GM23338 (cell line): ENCODE measurements around the gene CACNA2D1. TPM values are rescaled to one million over a fixed set of nuclear protein-coding genes. Genes with fewer than 3 reads are reported as not detected.

Source experiments
- ATAC-seq: fragments of 200-7000 bp; cut with Tn5 transposase; 3 replicates; pipeline ENCODE4 v1.9.1; 2020
- DNase-seq: peaks from one replicate; pipeline ENCODE4 v3.0.0-alpha.2; 2015; ENCODE audit warnings: low spot score
- H2AFZ ChIP-seq: fragments of 200-600 bp; sonication (generic); 2 replicates; pipeline ENCODE4 v1.8.0; 2016; ENCODE audit warnings: antibody characterized with exemption, mild to moderate bottlenecking, moderate library complexity
- H3F3A ChIP-seq: fragments of 200-600 bp; sonication (generic); replicated peaks from 2 replicates; pipeline ENCODE4 v1.8.0; 2017; ENCODE audit warnings: antibody characterized with exemption, mixed run types, low read depth
- H3K27ac ChIP-seq: fragments of 200-600 bp; sonication (generic); 2 replicates; pipeline ENCODE4 v1.6.1; 2016; ENCODE audit warnings: low read depth
- H3K27me3 ChIP-seq: fragments of 200-600 bp; sonication (generic); 2 replicates; pipeline ENCODE4 v1.8.0; 2016; ENCODE audit warnings: mild to moderate bottlenecking, mixed run types, moderate library complexity; ENCODE audit not compliant: insufficient read depth
- H3K36me3 ChIP-seq: fragments of 200-600 bp; sonication (generic); 2 replicates; pipeline ENCODE4 v1.8.0; 2016; ENCODE audit warnings: mild to moderate bottlenecking; ENCODE audit not compliant: insufficient read depth
- H3K4me1 ChIP-seq: fragments of 200-600 bp; sonication (generic); 2 replicates; pipeline ENCODE4 v1.8.0; 2016; ENCODE audit warnings: mild to moderate bottlenecking, moderate library complexity; ENCODE audit not compliant: insufficient read depth
- H3K4me2 ChIP-seq: fragments of 200-600 bp; sonication (generic); 2 replicates; pipeline ENCODE4 v1.7.1; 2017; ENCODE audit warnings: mixed run types
- H3K4me3 ChIP-seq: fragments of 200-600 bp; sonication (generic); 2 replicates; pipeline ENCODE4 v1.6.1; 2016; ENCODE audit warnings: mixed run types
- H3K79me2 ChIP-seq: fragments of 200-600 bp; sonication (generic); replicated peaks from 2 replicates; pipeline ENCODE4 v1.8.0; 2017; ENCODE audit warnings: mild to moderate bottlenecking; ENCODE audit not compliant: insufficient read depth
- H3K9me2 ChIP-seq: fragments of 200-600 bp; sonication (generic); 2 replicates; pipeline ENCODE4 v1.8.0; 2017; ENCODE audit not compliant: insufficient read depth
- H4K20me1 ChIP-seq: fragments of 200-600 bp; sonication (generic); replicated peaks from 2 replicates; pipeline ENCODE4 v1.8.0; 2017; ENCODE audit warnings: mild to moderate bottlenecking; ENCODE audit not compliant: insufficient read depth
- H3K27ac Mint-ChIP-seq: 2 replicates; pipeline ENCODE4 v1.8.0; 2020; ENCODE audit warnings: inconsistent platforms, mild to moderate bottlenecking, moderate library complexity, mixed read lengths
- H3K27me3 Mint-ChIP-seq: 3 replicates; pipeline ENCODE4 v1.8.0; 2022; ENCODE audit warnings: low read depth, mild to moderate bottlenecking, moderate library complexity, mixed read lengths, inconsistent platforms; ENCODE audit not compliant: insufficient read depth, poor library complexity
- H3K36me3 Mint-ChIP-seq: 3 replicates; pipeline ENCODE4 v1.8.0; 2021; ENCODE audit warnings: low read depth, mild to moderate bottlenecking, inconsistent platforms, moderate library complexity, mixed read lengths
- H3K4me1 Mint-ChIP-seq: 3 replicates; pipeline ENCODE4 v1.8.0; 2020; ENCODE audit warnings: mild to moderate bottlenecking, inconsistent platforms, mixed read lengths
- H3K4me3 Mint-ChIP-seq: 3 replicates; pipeline ENCODE4 v1.8.0; 2021; ENCODE audit warnings: moderate library complexity, mild to moderate bottlenecking, inconsistent platforms, mixed read lengths
- H3K9me3 Mint-ChIP-seq: 3 replicates; pipeline ENCODE4 v1.8.0; 2020; ENCODE audit warnings: moderate library complexity, mild to moderate bottlenecking, inconsistent platforms, mixed read lengths
- CREB1 ChIP-seq: fragments of 250-450 bp; sonication (Bioruptor Pico); IDR thresholded peaks from 2 replicates; pipeline ENCODE4 v1.5.0; 2020; ENCODE audit warnings: low read depth, mild to moderate bottlenecking, moderate library complexity
- CTCF ChIP-seq, 2 experiments: fragments of 200-600 bp in 1 of 2; sonication (generic) in 1 of 2; conservative IDR thresholded peaks; 2 replicates each; pipeline versions ENCODE4 v1.5.1 to v1.6.1; 2016 to 2017; ENCODE audit warnings: antibody characterized with exemption in 2 of 2, low read depth in 2 of 2, mild to moderate bottlenecking in 2 of 2, moderate library complexity in 1 of 2
- ETS1 ChIP-seq: IDR thresholded peaks from 2 replicates; pipeline ENCODE4 v1.6.1; 2016; ENCODE audit warnings: antibody characterized with exemption
- EZH2 ChIP-seq: fragments of 200-600 bp; sonication (generic); IDR thresholded peaks from one replicate; pipeline ENCODE4 v1.8.0; 2017; ENCODE audit warnings: antibody characterized with exemption, mild to moderate bottlenecking, low read depth; ENCODE audit not compliant: unreplicated experiment
- EZH2phosphoT487 ChIP-seq: fragments of 200-600 bp; sonication (generic); IDR thresholded peaks from one replicate; pipeline ENCODE4 v1.8.1; 2018; ENCODE audit warnings: antibody characterized with exemption; ENCODE audit not compliant: unreplicated experiment
- JUNB ChIP-seq: IDR thresholded peaks from one replicate; pipeline ENCODE4 v1.6.1; 2016; ENCODE audit warnings: antibody characterized with exemption; ENCODE audit not compliant: unreplicated experiment
- NANOG ChIP-seq: IDR thresholded peaks from 2 replicates; pipeline ENCODE4 v1.6.1; 2016; ENCODE audit warnings: antibody characterized with exemption, borderline replicate concordance
- POLR2AphosphoS5 ChIP-seq: IDR thresholded peaks from 2 replicates; pipeline ENCODE4 v1.6.1; 2016; ENCODE audit warnings: antibody characterized with exemption, low read depth
- REST ChIP-seq: IDR thresholded peaks from one replicate; pipeline ENCODE4 v1.6.1; 2018; ENCODE audit warnings: antibody characterized with exemption; ENCODE audit not compliant: unreplicated experiment
- STAT1 ChIP-seq: IDR thresholded peaks from one replicate; pipeline ENCODE4 v1.6.1; 2016; ENCODE audit warnings: antibody characterized with exemption; ENCODE audit not compliant: unreplicated experiment
- ZNF114 ChIP-seq: fragments of 250-450 bp; sonication (Bioruptor Pico); IDR thresholded peaks from 2 replicates; pipeline ENCODE4 v1.5.0; 2020; ENCODE audit warnings: mild to moderate bottlenecking, moderate library complexity
- ZNF331 ChIP-seq: fragments of 250-450 bp; sonication (Bioruptor Pico); IDR thresholded peaks from 2 replicates; pipeline ENCODE4 v1.5.0; 2020; ENCODE audit warnings: low read depth, mild to moderate bottlenecking, moderate library complexity
- polyA plus RNA-seq: library from polyadenylated mRNA; unstranded; fragments of >200 nt; fragmentation: Nextera tagmentation; extraction: Ambion mirVana; gene quantifications from 2 replicates; pipeline ENCODE4 v1.2.1, GENCODE V29; 2016
- total RNA-seq: library from RNA; depleted of rRNA; stranded (reverse); fragments of >200 nt; shearing (Covaris generic); gene quantifications from 2 replicates; pipeline ENCODE4 v1.2.3, GENCODE V29; 2014
- TF ChIP-seq, protein P1 (sequence below): fragments of 250-450 bp; sonication (Bioruptor Pico); IDR thresholded peaks from 2 replicates; pipeline ENCODE4 v1.5.0; 2020; ENCODE audit warnings: mild to moderate bottlenecking, moderate library complexity

CACNA2D1 gene
- total and polyA plus RNA-seq, 2 experiments from 2014 or later: 7.0 to 20.4 TPM

DNA sequence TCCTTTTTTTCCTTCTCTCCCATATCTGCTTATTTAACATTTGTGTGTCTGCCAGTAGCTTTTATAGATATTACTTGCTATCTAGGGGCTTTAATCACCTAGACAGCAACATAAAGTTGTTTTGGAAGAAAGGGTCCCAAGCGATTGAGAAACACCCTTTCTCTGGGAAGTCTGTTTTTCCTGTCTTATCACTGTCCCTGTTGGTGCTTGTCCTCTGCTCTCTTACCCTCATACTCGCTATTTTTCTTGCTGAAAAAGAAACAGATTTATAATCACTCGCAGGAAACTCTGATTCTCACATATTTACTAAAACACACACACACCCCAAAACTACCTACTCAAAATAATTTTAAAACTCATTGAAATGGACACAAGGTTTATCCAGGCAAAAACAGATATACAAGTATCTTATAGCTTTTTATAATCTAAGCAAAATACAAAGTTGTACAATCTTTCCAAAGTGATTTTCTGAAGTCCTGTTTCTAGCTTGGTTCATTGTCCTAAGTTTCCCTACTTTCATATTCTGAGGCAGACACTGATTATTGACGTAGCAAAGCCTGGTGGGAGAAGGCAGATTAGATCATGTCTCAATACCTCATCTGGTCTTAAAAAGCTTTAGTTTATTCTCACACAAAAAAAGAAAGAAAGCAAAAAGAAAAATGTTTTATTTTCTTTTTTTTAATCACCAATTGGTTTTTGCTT lies 157.3 kb downstream of the CACNA2D1 start:
- DNase-seq (no peak), ATAC-seq (no peak)
- TF ChIP-seq STAT1: no peak
- TF ChIP-seq ETS1: no peak
- no peak for TF ChIP-seq ZNF114 (CRISPR knock-in tag)
- TF ChIP-seq, protein P1, sequence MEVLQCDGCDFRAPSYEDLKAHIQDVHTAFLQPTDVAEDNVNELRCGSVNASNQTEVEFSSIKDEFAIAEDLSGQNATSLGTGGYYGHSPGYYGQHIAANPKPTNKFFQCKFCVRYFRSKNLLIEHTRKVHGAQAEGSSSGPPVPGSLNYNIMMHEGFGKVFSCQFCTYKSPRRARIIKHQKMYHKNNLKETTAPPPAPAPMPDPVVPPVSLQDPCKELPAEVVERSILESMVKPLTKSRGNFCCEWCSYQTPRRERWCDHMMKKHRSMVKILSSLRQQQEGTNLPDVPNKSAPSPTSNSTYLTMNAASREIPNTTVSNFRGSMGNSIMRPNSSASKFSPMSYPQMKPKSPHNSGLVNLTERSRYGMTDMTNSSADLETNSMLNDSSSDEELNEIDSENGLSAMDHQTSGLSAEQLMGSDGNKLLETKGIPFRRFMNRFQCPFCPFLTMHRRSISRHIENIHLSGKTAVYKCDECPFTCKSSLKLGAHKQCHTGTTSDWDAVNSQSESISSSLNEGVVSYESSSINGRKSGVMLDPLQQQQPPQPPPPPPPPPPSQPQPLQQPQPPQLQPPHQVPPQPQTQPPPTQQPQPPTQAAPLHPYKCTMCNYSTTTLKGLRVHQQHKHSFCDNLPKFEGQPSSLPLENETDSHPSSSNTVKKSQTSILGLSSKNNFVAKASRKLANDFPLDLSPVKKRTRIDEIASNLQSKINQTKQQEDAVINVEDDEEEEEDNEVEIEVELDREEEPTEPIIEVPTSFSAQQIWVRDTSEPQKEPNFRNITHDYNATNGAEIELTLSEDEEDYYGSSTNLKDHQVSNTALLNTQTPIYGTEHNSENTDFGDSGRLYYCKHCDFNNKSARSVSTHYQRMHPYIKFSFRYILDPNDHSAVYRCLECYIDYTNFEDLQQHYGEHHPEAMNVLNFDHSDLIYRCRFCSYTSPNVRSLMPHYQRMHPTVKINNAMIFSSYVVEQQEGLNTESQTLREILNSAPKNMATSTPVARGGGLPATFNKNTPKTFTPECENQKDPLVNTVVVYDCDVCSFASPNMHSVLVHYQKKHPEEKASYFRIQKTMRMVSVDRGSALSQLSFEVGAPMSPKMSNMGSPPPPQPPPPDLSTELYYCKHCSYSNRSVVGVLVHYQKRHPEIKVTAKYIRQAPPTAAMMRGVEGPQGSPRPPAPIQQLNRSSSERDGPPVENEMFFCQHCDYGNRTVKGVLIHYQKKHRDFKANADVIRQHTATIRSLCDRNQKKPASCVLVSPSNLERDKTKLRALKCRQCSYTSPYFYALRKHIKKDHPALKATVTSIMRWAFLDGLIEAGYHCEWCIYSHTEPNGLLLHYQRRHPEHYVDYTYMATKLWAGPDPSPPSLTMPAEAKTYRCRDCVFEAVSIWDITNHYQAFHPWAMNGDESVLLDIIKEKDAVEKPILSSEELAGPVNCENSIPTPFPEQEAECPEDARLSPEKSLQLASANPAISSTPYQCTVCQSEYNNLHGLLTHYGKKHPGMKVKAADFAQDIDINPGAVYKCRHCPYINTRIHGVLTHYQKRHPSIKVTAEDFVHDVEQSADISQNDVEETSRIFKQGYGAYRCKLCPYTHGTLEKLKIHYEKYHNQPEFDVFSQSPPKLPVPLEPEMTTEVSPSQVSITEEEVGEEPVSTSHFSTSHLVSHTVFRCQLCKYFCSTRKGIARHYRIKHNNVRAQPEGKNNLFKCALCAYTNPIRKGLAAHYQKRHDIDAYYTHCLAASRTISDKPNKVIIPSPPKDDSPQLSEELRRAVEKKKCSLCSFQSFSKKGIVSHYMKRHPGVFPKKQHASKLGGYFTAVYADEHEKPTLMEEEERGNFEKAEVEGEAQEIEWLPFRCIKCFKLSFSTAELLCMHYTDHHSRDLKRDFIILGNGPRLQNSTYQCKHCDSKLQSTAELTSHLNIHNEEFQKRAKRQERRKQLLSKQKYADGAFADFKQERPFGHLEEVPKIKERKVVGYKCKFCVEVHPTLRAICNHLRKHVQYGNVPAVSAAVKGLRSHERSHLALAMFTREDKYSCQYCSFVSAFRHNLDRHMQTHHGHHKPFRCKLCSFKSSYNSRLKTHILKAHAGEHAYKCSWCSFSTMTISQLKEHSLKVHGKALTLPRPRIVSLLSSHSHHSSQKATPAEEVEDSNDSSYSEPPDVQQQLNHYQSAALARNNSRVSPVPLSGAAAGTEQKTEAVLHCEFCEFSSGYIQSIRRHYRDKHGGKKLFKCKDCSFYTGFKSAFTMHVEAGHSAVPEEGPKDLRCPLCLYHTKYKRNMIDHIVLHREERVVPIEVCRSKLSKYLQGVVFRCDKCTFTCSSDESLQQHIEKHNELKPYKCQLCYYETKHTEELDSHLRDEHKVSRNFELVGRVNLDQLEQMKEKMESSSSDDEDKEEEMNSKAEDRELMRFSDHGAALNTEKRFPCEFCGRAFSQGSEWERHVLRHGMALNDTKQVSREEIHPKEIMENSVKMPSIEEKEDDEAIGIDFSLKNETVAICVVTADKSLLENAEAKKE (CRISPR knock-in tag): no peak
- no peak for TF ChIP-seq NANOG
- TF ChIP-seq CREB1 (CRISPR knock-in tag): no peak
- no peak for TF ChIP-seq POLR2AphosphoS5
- TF ChIP-seq EZH2phosphoT487: no peak
- TF ChIP-seq REST: no peak
- TF ChIP-seq ZNF331: no peak
- TF ChIP-seq CTCF (conservative IDR thresholded peaks at IDR 0.05; ENCODE audit: low read depth in 2 of 2): no peak
- no peak for TF ChIP-seq JUNB
- no peak for TF ChIP-seq EZH2
- no peak overlapping the region for H3K4me3 ChIP-seq
- no peaks in the 10 kb centered on the region for H3K9me3 Mint-ChIP-seq
- H3K4me3 Mint-ChIP-seq: no peak overlapping the region
- H4K20me1 ChIP-seq: no peaks in the 10 kb centered on the region
- H3F3A ChIP-seq: no peaks in the 10 kb centered on the region
- H3K36me3 Mint-ChIP-seq: peaks cover 8% of the 10 kb centered on the region; the same call in 1 of the 3 replicates
- H3K27me3 Mint-ChIP-seq: peaks cover 4% of the 10 kb centered on the region
- no peaks in the 10 kb centered on the region for H3K79me2 ChIP-seq
- H3K4me1 Mint-ChIP-seq: peaks cover 53% of the 10 kb centered on the region
- H2AFZ ChIP-seq: no peak overlapping the region
- no peaks in the 10 kb centered on the region for H3K27me3 ChIP-seq
- H3K27ac ChIP-seq: 0 out of 2 replicates have a peak overlapping the region, but pooled peaks have one; percentile 16
- H3K4me1 ChIP-seq: peaks cover 49% of the 10 kb centered on the region
- H3K36me3 ChIP-seq: no peaks in the 10 kb centered on the region
- H3K9me2 ChIP-seq: no peaks in the 10 kb centered on the region
- no peak overlapping the region for H3K4me2 ChIP-seq
- H3K27ac Mint-ChIP-seq: peak overlapping the region; percentile 85
